ENCODE results near the gene KIAA1549.

DNA sequence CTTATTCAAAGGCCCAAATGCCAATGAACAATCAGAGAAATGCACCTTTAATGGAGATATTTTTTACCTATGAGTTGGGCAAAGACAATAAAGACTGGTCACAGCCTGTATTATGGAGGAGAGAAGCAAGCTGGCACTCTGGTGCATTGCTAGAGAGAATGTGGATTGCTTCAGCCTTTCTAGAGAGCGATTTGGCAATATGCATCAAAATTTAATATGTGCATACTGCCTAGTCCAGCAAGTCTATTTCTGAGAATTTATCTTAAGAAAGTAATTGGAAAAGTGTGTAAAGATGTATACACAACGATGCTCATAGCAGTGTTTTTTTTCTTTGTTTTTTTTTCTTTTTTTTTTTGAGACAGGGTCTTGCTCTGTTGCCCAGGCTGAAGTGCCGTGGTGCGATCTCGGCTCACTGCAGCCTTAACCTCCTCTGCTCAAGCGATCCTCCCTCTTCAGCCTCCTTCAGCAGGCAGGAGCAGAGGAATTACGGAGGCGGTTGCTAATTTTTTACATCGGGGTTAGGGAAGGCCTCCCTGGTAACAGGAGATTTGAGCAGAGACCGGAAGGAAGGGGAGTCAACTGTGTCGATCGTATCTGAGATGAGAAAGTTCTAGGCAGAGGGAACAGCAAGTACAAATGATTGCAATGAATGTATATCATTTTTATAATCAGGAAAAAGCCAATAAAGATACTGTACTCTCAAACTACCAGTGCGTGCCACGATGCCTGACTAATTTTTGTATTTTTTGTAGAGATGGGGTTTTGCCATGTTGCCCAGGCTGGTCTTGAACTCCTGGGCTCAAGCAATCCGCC is 16.4 kb downstream of the KIAA1549 start:
- TF ChIP-seq, protein P1, sequence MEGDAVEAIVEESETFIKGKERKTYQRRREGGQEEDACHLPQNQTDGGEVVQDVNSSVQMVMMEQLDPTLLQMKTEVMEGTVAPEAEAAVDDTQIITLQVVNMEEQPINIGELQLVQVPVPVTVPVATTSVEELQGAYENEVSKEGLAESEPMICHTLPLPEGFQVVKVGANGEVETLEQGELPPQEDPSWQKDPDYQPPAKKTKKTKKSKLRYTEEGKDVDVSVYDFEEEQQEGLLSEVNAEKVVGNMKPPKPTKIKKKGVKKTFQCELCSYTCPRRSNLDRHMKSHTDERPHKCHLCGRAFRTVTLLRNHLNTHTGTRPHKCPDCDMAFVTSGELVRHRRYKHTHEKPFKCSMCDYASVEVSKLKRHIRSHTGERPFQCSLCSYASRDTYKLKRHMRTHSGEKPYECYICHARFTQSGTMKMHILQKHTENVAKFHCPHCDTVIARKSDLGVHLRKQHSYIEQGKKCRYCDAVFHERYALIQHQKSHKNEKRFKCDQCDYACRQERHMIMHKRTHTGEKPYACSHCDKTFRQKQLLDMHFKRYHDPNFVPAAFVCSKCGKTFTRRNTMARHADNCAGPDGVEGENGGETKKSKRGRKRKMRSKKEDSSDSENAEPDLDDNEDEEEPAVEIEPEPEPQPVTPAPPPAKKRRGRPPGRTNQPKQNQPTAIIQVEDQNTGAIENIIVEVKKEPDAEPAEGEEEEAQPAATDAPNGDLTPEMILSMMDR (conservative IDR thresholded peaks at IDR 0.05 in 1 of 2, IDR thresholded peaks at IDR 0.05 in 1 of 2; ENCODE audit: extremely low read depth in 1 of 2, insufficient read depth in 1 of 2, low read depth in 1 of 2, low read length in 2 of 2): no peak
- no peak for TF ChIP-seq EZH2 (IDR thresholded peaks at IDR 0.05; ENCODE audit: borderline replicate concordance, low read length)
